ENCODE data around the gene NEMP1.
"Not testable (repeated sequence)": the region's sequence is repeated elsewhere in the genome, so short reads cannot be mapped to it uniquely, and the experiment has no call there.

Gene NEMP1

DNA sequence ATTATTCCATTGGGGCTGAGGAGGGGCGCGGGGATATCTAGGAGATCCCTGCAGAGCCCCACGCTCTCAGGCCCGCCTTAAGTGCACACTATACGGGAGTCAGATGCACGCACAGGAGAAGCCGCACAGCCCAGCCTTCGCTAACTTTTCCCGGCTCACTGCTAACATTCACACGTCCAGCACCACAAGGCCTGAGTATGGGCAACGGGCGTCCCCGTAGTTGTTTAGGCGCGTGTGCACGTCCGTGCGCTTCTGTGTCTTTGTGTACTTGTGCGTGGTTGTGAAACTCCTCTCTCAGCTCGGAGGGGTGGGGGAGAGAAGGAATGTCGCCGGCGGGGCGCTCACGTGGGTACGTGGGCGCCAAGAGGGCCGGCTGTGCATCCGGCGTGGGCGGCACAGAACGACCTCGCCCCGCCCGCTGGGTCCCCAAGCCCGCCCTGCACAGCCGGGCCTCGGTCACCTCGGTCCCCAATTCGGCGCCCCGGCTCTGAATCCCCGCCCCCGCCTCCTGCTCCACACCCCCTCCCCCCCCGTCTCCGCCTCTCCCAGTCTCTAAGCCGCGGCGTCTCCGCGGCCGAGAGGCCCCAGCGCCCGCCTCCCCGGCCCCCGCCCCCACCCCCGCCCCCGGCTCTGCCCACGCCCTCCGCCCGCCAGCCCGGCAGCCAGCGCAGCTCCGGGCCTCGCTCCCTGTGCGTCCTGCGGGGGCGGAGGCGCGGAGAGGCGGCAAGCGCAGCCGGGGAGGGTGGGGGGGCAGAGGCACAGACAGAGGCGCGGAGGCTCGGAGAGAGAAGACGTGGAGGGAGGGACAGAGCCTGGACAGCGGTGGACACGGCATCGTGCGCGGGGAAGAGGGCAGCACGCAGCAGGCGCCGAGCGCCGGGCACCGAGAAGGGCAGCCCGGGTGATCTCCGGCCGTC, 10.0 kb upstream of the NEMP1 start, which contains the start of gene NAB2:
Gene NAB2 (plus strand): TSS at position 761 of the 917 bp plus-strand sequence. CDS start 158 bp downstream, outside the sequence.
- peak; percentile 99 for DNase-seq (ENCODE audit: low read depth)
- Histone ChIP-seq H3K36me3 (ENCODE audit: control insufficient read depth, insufficient read depth, low read length, severe bottlenecking) (peaks cover 26% of the 10 kb centered on the region), H3K9me3 (ENCODE audit: control insufficient read depth, low read length) (no peaks in the 10 kb centered on the region), H3K4me3 (ENCODE audit: low read length) (peak within 1 kb of the TSS; percentile 94), H3K9ac (ENCODE audit: low read length) (peak within 1 kb of the TSS; percentile 98), H3K27me3 (replicated peaks; ENCODE audit: control insufficient read depth, insufficient read depth, low read length) (no peaks in the 10 kb centered on the region), H3K4me1 (ENCODE audit: control insufficient read depth, insufficient read depth, low read length) (peaks cover 52% of the 10 kb centered on the region)

DNA sequence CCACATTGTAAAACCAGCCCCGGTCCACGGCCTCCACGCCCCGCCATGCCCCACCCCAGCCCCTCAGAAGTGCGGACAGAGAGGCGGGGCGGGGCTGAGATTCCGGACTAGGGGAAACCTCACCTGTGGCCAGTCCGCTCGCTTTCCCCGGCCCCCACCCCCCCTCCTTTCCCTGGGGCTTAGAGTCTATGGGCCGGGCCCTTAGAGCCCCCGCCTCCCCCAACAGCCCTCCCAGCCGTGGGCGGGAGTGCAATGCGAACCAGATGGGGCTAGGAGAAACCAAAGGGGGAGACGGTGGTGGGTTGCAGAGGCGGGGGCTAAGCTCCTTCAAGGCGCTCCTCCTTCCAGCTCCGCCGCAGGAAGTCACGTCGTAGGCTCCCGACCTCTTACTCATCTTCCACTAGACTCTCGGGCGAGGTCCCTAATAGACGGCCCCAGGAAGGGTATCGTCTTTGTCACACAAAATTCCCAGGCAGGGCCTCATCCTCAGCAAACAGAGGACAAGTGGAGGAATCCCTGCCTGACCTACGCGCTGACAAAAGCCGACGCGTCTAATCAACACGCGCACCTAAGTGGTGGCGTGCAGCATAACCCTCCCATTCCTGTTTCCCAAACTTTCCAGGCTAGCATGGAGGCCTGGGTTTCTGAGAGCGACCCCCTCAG, 9.2 kb upstream of the NEMP1 start:
- DNase-seq (ENCODE audit: low read depth): peak; percentile 95
- H3K9ac ChIP-seq (ENCODE audit: low read length): peak overlapping the region; percentile 98
- H3K4me1 ChIP-seq (ENCODE audit: control insufficient read depth, insufficient read depth, low read length): peaks cover 47% of the 10 kb centered on the region

DNA sequence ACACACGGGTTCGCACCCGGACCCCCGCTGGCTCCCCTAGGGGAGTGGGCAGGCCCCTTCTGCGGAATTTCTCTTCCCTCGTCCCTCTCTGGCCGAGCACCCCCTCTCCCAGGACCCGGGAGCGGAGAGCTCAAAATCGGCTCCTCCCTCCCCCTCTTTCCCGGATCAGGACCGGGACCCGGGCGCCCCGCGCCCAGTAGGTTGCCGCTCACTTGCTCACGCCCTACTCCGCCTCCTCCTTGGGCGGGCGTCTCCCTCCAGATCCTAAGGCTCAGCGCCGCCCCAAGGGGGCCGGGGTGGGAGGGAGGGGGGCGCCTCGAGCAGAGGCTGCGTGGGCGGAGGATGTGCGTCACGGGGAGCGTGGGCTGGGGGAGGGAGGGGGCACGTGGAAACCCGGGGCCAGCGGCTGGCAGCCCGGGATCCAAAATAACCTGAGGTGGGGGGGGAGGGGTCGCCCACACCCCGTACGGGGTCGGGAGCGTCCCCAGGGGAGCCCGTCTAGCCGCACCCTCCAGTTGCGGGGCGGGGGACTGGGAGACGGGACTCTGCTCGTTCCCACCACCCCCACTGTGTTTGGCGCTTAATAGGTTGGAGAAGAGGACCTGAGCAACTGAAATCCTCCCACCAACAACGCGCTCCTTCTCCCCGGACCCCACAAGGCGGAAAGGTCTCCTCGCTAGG, 8.6 kb upstream of the NEMP1 start:
- Histone ChIP-seq H3K9me3 (ENCODE audit: control insufficient read depth, low read length) (no peaks in the 10 kb centered on the region), H3K4me3 (ENCODE audit: low read length) (peak overlapping the region; percentile 90), H3K36me3 (ENCODE audit: control insufficient read depth, insufficient read depth, low read length, severe bottlenecking) (peaks cover 14% of the 10 kb centered on the region), H3K27me3 (replicated peaks; ENCODE audit: control insufficient read depth, insufficient read depth, low read length) (no peaks in the 10 kb centered on the region), H3K9ac (ENCODE audit: low read length) (peak overlapping the region; percentile 99), H3K4me1 (ENCODE audit: control insufficient read depth, insufficient read depth, low read length) (peaks cover 40% of the 10 kb centered on the region)
- peak; percentile 97 for DNase-seq (ENCODE audit: low read depth)

More for the DNA sequence above, 9.2 kb upstream of the NEMP1 start:
- Histone ChIP-seq H3K27me3 (replicated peaks; ENCODE audit: control insufficient read depth, insufficient read depth, low read length) (no peaks in the 10 kb centered on the region), H3K4me3 (ENCODE audit: low read length) (peak overlapping the region; percentile 82), H3K9me3 (ENCODE audit: control insufficient read depth, low read length) (no peaks in the 10 kb centered on the region), H3K36me3 (ENCODE audit: control insufficient read depth, insufficient read depth, low read length, severe bottlenecking) (peaks cover 20% of the 10 kb centered on the region)

DNA sequence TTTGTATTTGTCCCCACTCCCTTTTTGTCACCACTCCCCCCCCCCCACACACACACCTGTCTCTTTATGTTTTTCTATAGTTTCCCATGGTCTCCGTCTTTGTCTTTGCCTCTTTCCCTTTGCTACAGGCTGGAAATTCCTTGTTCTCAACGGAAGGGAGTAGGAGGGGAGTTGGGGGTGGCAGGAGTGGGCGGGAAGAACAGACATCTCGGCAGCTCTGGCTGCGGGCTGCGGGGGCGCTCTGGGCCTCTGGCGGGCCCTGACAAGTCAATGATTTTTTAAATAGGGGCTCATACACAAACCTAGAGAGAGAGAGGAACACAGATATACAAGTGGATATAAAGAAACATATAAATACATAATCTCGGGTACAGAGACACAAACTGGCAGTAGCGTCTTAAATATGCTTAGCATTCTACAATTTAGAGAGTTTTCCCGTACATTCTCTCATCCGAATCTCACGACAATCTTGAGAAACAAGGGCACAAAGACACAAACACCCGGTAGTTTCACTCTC, 8.0 kb upstream of the NEMP1 start:
- peaks cover 38% of the 10 kb centered on the region for H3K4me1 ChIP-seq (ENCODE audit: control insufficient read depth, insufficient read depth, low read length)
- peaks cover 8% of the 10 kb centered on the region for H3K36me3 ChIP-seq (ENCODE audit: control insufficient read depth, insufficient read depth, low read length, severe bottlenecking)
- H3K9ac ChIP-seq (ENCODE audit: low read length): peak overlapping the region; percentile 99
- H3K9me3 ChIP-seq (ENCODE audit: control insufficient read depth, low read length): no peaks in the 10 kb centered on the region
- peak; percentile 83 for DNase-seq (ENCODE audit: low read depth)
- H3K4me3 ChIP-seq (ENCODE audit: low read length): peak overlapping the region; percentile 90
- H3K27me3 ChIP-seq (replicated peaks; ENCODE audit: control insufficient read depth, insufficient read depth, low read length): no peaks in the 10 kb centered on the region

DNA sequence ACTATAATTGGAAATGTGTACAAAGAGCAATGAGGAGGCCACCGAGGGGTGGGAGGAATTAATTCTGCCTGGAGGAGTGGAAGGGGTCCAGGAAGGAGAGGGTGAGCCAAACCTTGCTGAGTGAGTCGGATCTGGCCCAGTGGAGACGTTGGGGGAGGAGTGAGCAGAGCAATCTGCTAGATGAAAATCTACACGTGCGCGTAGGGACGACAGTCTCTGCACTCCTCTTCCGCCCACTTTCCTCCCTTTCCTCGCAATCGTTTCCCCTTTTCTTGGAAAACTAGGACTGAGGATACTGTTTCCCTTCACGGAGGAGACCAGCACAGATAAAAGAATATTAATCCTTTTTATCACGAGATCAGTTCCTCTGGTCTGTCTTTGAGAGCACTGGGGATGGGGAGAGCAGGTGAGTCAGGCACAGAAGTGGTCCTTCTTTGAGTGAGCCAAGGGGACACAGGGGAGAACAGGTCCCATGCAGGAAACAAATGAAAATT, 7.5 kb upstream of the NEMP1 start:
- Histone ChIP-seq H3K4me1 (ENCODE audit: control insufficient read depth, insufficient read depth, low read length) (peaks cover 34% of the 10 kb centered on the region), H3K27me3 (replicated peaks; ENCODE audit: control insufficient read depth, insufficient read depth, low read length) (no peaks in the 10 kb centered on the region), H3K4me3 (ENCODE audit: low read length) (peak overlapping the region; percentile 90), H3K36me3 (ENCODE audit: control insufficient read depth, insufficient read depth, low read length, severe bottlenecking) (peaks cover 3% of the 10 kb centered on the region), H3K9ac (ENCODE audit: low read length) (peak overlapping the region; percentile 99), H3K9me3 (ENCODE audit: control insufficient read depth, low read length) (no peaks in the 10 kb centered on the region)
- peak; percentile 78 for DNase-seq (ENCODE audit: low read depth)

DNA sequence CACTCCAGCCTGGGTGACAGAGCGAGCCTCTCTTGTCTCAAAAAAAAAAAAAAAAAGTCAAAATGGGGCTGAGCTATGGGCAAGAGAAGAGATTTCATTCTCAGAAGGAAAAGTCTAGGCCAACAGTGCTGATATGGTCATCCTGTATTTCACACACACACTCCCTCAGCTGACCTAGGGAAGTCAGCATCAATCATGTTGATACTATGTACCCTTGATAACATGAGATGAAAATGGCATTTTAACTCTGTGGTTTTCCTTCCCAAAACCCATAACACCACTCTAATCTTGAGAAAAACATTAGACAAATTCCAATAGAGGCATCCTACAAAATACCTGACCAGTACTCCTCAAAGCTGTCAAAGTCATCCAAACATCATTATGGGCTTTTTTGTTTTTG, 2.3 kb upstream of the NEMP1 start:
- peaks cover 22% of the 10 kb centered on the region for H3K4me1 ChIP-seq (ENCODE audit: control insufficient read depth, insufficient read depth, low read length)
- DNase-seq (ENCODE audit: low read depth): no peak
- no peak overlapping the region for H3K4me3 ChIP-seq (ENCODE audit: low read length)
- H3K36me3 ChIP-seq (ENCODE audit: control insufficient read depth, insufficient read depth, low read length, severe bottlenecking): no peaks in the 10 kb centered on the region
- no peak overlapping the region for H3K9ac ChIP-seq (ENCODE audit: low read length)
- no peaks in the 10 kb centered on the region for H3K27me3 ChIP-seq (replicated peaks; ENCODE audit: control insufficient read depth, insufficient read depth, low read length)
- H3K9me3 ChIP-seq (ENCODE audit: control insufficient read depth, low read length): no peaks in the 10 kb centered on the region

DNA sequence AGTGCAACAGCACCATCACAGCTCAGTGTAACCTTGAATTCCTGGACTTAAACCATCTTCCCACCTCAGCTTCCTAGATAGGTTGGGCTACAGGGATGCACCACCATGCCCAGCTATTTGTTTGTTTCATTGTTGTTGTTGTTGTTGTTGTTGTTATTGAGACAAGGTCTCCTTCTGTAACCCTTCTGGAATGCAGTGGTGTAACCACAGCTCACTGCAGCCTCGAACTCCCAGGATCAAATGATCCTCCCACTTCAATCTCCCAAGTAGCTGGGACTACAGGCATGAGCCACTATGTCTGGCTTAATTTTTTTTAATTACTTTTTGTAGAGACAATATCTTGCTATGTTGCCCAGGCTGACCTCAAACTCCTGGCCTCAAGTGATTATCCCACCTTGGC, 1.2 kb upstream of the NEMP1 start:
- H3K4me1 ChIP-seq (ENCODE audit: control insufficient read depth, insufficient read depth, low read length): peaks cover 12% of the 10 kb centered on the region
- H3K36me3 ChIP-seq (ENCODE audit: control insufficient read depth, insufficient read depth, low read length, severe bottlenecking): no peaks in the 10 kb centered on the region
- no peaks in the 10 kb centered on the region for H3K27me3 ChIP-seq (replicated peaks; ENCODE audit: control insufficient read depth, insufficient read depth, low read length)
- H3K9ac ChIP-seq (ENCODE audit: low read length): peak overlapping the region; percentile 82
- no peak overlapping the region for H3K4me3 ChIP-seq (ENCODE audit: low read length)
- H3K9me3 ChIP-seq (ENCODE audit: control insufficient read depth, low read length): no peaks in the 10 kb centered on the region
- no peak for DNase-seq (ENCODE audit: low read depth)

DNA sequence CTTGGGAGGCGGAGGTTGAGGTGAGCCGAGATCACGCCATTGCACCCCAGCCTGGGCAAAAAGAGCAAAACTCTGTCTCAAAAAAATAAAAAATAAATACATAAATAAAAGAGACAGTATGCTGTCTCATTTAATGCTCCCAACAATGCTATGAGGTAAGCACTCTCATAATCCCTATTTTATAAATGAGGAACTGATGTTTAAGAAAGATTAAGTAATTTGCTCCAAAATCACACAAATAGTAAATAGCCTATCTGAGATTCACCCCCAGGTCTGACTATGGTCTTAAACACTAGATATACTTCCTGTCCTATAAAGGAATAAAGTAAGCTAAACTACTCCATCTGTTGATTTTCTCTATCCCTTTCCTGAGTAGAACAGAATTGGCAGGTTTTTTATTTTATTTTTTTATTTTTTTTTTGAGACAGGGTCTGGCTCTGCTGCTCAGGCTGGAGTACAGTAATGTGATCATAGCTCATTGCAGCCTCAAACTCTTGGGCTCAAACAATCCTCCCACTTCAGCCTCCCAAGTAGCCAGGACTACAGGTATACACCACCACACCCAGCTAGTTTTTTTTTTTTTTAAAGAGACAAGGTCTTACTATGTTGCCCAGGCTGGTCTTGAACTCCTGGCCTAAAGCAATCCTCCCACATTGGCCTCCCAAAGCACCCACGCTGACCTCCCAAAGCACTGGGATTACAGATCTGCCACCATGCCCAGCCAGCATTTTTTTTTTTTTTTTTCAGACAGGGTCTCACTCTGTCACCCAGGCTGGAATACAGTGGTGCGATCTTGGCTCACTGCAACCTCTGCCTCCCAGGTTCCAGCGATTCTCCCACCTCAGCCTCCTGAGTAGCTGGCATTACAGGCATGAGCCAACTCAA, 4.8 kb downstream of the NEMP1 start:
- Histone ChIP-seq H3K4me1 (ENCODE audit: control insufficient read depth, insufficient read depth, low read length) (peaks cover 14% of the 10 kb centered on the region), H3K9ac (ENCODE audit: low read length) (peak overlapping the region; percentile 57)
- not testable (repeated sequence) for H3K9me3 ChIP-seq (ENCODE audit: control insufficient read depth, low read length); H3K27me3 ChIP-seq (replicated peaks; ENCODE audit: control insufficient read depth, insufficient read depth, low read length); DNase-seq (ENCODE audit: low read depth); H3K4me3 ChIP-seq (ENCODE audit: low read length); H3K36me3 ChIP-seq (ENCODE audit: control insufficient read depth, insufficient read depth, low read length, severe bottlenecking)

DNA sequence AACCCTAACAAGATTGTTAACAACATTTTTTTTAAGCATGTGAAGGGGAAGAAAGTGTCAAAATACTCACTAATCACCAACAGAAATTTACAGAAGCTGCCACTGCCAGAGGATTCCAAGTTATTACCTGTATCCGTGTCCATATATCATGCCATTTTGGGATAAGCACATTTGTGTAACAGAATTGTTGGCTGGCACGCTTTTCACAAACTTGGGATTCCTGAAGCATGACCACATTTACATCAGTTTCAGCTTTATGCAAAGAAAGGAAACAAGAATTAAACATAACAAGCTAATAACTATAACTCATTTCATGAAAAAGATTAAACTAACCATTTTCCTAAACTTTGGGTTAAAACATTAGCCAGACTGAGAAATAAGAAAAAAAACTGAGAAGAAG, 5.9 kb downstream of the NEMP1 start:
- no peak overlapping the region for H3K4me3 ChIP-seq (ENCODE audit: low read length)
- peak overlapping the region; percentile 57 for H3K9ac ChIP-seq (ENCODE audit: low read length)
- peaks cover 11% of the 10 kb centered on the region for H3K4me1 ChIP-seq (ENCODE audit: control insufficient read depth, insufficient read depth, low read length)
- H3K9me3 ChIP-seq (ENCODE audit: control insufficient read depth, low read length): no peaks in the 10 kb centered on the region
- no peaks in the 10 kb centered on the region for H3K27me3 ChIP-seq (replicated peaks; ENCODE audit: control insufficient read depth, insufficient read depth, low read length)
- H3K36me3 ChIP-seq (ENCODE audit: control insufficient read depth, insufficient read depth, low read length, severe bottlenecking): peaks cover 4% of the 10 kb centered on the region
- peak; percentile 60 for DNase-seq (ENCODE audit: low read depth)

DNA sequence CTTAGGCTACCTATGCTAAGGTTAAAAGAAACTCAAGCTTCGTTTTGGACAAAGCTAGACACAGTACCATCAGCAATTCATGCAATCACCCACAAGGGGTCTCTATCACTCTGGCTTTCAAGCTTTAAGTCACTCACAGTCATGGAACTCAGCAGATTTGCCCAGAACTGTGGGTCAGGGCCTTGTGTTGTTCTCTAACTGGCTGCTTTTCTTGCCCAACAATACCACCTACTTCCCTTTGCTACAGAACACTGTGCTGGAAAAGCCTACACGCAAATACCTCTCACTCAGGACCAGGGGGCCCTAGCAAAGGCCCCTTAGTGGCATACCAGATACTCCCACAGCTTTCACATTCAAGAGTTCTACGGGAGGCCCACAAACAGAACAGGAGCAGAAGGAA, 9.1 kb downstream of the NEMP1 start:
- Histone ChIP-seq H3K4me1 (ENCODE audit: control insufficient read depth, insufficient read depth, low read length) (peaks cover 24% of the 10 kb centered on the region), H3K36me3 (ENCODE audit: control insufficient read depth, insufficient read depth, low read length, severe bottlenecking) (peaks cover 4% of the 10 kb centered on the region), H3K27me3 (replicated peaks; ENCODE audit: control insufficient read depth, insufficient read depth, low read length) (no peaks in the 10 kb centered on the region), H3K9me3 (ENCODE audit: control insufficient read depth, low read length) (no peaks in the 10 kb centered on the region), H3K4me3 (ENCODE audit: low read length) (no peak overlapping the region), H3K9ac (ENCODE audit: low read length) (peak overlapping the region; percentile 77)
- peak; percentile 96 for DNase-seq (ENCODE audit: low read depth)
